Measurements from ENCODE around the gene LRRK2. TPM values are rescaled to one million over a fixed set of nuclear protein-coding genes. Genes with fewer than 3 reads are reported as not detected.

Gene LRRK2
- total and polyA plus RNA-seq, 2 experiments from 2014 or later, result 0.24 TPM; not detected in 1

- Mint-ChIP-seq H3K27ac (no peak overlapping the region), H3K4me3 (no peak overlapping the region), H3K9me3 (peaks cover 6% of the 10 kb centered on the region; the same call in 2 of the 3 replicates), H3K27me3 (ENCODE audit: insufficient read depth, low read depth, poor library complexity) (no peaks in the 10 kb centered on the region), H3K4me1 (peaks cover 2% of the 10 kb centered on the region; the same call in 2 of the 3 replicates), H3K36me3 (ENCODE audit: low read depth) (peaks cover 7% of the 10 kb centered on the region; the same call in 2 of the 3 replicates)
- no peaks in the 10 kb centered on the region for H3K36me3 ChIP-seq (ENCODE audit: insufficient read depth)
- H4K20me1 ChIP-seq (replicated peaks; ENCODE audit: insufficient read depth), result no peaks in the 10 kb centered on the region
- no peaks in the 10 kb centered on the region for H3K4me1 ChIP-seq (ENCODE audit: insufficient read depth)
- DNase-seq (ENCODE audit: low spot score) (no peak), ATAC-seq (no peak)
- TF ChIP-seq ZNF331 (CRISPR knock-in tag; IDR thresholded peaks at IDR 0.05; ENCODE audit: low read depth) (no peak), ZNF114 (CRISPR knock-in tag; IDR thresholded peaks at IDR 0.05) (no peak), NANOG (IDR thresholded peaks at IDR 0.05; ENCODE audit: borderline replicate concordance) (no peak), ETS1 (IDR thresholded peaks at IDR 0.05) (no peak), EZH2 (IDR thresholded peaks at IDR 0.05; ENCODE audit: low read depth, unreplicated experiment) (no peak), JUNB (IDR thresholded peaks at IDR 0.05; ENCODE audit: unreplicated experiment) (no peak), EZH2phosphoT487 (IDR thresholded peaks at IDR 0.05; ENCODE audit: unreplicated experiment) (no peak), CREB1 (CRISPR knock-in tag; IDR thresholded peaks at IDR 0.05; ENCODE audit: low read depth) (no peak), STAT1 (IDR thresholded peaks at IDR 0.05; ENCODE audit: unreplicated experiment) (no peak), CTCF (conservative IDR thresholded peaks at IDR 0.05; ENCODE audit: low read depth in 2 of 2) (no peak), POLR2AphosphoS5 (IDR thresholded peaks at IDR 0.05; ENCODE audit: low read depth) (no peak)
- TF ChIP-seq, protein P1, sequence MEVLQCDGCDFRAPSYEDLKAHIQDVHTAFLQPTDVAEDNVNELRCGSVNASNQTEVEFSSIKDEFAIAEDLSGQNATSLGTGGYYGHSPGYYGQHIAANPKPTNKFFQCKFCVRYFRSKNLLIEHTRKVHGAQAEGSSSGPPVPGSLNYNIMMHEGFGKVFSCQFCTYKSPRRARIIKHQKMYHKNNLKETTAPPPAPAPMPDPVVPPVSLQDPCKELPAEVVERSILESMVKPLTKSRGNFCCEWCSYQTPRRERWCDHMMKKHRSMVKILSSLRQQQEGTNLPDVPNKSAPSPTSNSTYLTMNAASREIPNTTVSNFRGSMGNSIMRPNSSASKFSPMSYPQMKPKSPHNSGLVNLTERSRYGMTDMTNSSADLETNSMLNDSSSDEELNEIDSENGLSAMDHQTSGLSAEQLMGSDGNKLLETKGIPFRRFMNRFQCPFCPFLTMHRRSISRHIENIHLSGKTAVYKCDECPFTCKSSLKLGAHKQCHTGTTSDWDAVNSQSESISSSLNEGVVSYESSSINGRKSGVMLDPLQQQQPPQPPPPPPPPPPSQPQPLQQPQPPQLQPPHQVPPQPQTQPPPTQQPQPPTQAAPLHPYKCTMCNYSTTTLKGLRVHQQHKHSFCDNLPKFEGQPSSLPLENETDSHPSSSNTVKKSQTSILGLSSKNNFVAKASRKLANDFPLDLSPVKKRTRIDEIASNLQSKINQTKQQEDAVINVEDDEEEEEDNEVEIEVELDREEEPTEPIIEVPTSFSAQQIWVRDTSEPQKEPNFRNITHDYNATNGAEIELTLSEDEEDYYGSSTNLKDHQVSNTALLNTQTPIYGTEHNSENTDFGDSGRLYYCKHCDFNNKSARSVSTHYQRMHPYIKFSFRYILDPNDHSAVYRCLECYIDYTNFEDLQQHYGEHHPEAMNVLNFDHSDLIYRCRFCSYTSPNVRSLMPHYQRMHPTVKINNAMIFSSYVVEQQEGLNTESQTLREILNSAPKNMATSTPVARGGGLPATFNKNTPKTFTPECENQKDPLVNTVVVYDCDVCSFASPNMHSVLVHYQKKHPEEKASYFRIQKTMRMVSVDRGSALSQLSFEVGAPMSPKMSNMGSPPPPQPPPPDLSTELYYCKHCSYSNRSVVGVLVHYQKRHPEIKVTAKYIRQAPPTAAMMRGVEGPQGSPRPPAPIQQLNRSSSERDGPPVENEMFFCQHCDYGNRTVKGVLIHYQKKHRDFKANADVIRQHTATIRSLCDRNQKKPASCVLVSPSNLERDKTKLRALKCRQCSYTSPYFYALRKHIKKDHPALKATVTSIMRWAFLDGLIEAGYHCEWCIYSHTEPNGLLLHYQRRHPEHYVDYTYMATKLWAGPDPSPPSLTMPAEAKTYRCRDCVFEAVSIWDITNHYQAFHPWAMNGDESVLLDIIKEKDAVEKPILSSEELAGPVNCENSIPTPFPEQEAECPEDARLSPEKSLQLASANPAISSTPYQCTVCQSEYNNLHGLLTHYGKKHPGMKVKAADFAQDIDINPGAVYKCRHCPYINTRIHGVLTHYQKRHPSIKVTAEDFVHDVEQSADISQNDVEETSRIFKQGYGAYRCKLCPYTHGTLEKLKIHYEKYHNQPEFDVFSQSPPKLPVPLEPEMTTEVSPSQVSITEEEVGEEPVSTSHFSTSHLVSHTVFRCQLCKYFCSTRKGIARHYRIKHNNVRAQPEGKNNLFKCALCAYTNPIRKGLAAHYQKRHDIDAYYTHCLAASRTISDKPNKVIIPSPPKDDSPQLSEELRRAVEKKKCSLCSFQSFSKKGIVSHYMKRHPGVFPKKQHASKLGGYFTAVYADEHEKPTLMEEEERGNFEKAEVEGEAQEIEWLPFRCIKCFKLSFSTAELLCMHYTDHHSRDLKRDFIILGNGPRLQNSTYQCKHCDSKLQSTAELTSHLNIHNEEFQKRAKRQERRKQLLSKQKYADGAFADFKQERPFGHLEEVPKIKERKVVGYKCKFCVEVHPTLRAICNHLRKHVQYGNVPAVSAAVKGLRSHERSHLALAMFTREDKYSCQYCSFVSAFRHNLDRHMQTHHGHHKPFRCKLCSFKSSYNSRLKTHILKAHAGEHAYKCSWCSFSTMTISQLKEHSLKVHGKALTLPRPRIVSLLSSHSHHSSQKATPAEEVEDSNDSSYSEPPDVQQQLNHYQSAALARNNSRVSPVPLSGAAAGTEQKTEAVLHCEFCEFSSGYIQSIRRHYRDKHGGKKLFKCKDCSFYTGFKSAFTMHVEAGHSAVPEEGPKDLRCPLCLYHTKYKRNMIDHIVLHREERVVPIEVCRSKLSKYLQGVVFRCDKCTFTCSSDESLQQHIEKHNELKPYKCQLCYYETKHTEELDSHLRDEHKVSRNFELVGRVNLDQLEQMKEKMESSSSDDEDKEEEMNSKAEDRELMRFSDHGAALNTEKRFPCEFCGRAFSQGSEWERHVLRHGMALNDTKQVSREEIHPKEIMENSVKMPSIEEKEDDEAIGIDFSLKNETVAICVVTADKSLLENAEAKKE (CRISPR knock-in tag; IDR thresholded peaks at IDR 0.05), result no peak
- TF ChIP-seq, protein P2, sequence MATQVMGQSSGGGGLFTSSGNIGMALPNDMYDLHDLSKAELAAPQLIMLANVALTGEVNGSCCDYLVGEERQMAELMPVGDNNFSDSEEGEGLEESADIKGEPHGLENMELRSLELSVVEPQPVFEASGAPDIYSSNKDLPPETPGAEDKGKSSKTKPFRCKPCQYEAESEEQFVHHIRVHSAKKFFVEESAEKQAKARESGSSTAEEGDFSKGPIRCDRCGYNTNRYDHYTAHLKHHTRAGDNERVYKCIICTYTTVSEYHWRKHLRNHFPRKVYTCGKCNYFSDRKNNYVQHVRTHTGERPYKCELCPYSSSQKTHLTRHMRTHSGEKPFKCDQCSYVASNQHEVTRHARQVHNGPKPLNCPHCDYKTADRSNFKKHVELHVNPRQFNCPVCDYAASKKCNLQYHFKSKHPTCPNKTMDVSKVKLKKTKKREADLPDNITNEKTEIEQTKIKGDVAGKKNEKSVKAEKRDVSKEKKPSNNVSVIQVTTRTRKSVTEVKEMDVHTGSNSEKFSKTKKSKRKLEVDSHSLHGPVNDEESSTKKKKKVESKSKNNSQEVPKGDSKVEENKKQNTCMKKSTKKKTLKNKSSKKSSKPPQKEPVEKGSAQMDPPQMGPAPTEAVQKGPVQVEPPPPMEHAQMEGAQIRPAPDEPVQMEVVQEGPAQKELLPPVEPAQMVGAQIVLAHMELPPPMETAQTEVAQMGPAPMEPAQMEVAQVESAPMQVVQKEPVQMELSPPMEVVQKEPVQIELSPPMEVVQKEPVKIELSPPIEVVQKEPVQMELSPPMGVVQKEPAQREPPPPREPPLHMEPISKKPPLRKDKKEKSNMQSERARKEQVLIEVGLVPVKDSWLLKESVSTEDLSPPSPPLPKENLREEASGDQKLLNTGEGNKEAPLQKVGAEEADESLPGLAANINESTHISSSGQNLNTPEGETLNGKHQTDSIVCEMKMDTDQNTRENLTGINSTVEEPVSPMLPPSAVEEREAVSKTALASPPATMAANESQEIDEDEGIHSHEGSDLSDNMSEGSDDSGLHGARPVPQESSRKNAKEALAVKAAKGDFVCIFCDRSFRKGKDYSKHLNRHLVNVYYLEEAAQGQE (IDR thresholded peaks at IDR 0.05; ENCODE audit: unreplicated experiment), result no peak
- H3K9me2 ChIP-seq (ENCODE audit: insufficient read depth), result no peaks in the 10 kb centered on the region
- H3F3A ChIP-seq (replicated peaks; ENCODE audit: low read depth), result no peaks in the 10 kb centered on the region
- no peak overlapping the region for H3K4me2 ChIP-seq
- H3K27me3 ChIP-seq (ENCODE audit: insufficient read depth), result no peaks in the 10 kb centered on the region
- no peak overlapping the region for H3K4me3 ChIP-seq
- H3K27ac ChIP-seq (ENCODE audit: low read depth), result no peak overlapping the region
- H3K79me2 ChIP-seq (replicated peaks; ENCODE audit: insufficient read depth), result no peaks in the 10 kb centered on the region
- no peak overlapping the region for H2AFZ ChIP-seq
Measured at GRCh38 chr12:40263616-40264409, 39.0 kb downstream of the LRRK2 start.

All from GM23338 (cell line).